Stimulated activated CD8-positive, alpha-beta memory T cell treated with anti-CD3 and anti-CD28 coated beads, Interleukin-4, amount 100 ng/mL, for 24 hours (primary cell): ENCODE measurements around the gene SLC5A5.
A peak's percentile ranks its signal among the peaks of the same experiment; 100 is the strongest.
"Not testable (repeated sequence)": the region's sequence is repeated elsewhere in the genome, so short reads cannot be mapped to it uniquely, and the experiment has no call there.

Experiments
- DNase-seq: peaks from one replicate; pipeline ENCODE4 v3.0.0-alpha.2; 2020; ENCODE audit warnings: low read depth

Gene SLC5A5

DNA sequence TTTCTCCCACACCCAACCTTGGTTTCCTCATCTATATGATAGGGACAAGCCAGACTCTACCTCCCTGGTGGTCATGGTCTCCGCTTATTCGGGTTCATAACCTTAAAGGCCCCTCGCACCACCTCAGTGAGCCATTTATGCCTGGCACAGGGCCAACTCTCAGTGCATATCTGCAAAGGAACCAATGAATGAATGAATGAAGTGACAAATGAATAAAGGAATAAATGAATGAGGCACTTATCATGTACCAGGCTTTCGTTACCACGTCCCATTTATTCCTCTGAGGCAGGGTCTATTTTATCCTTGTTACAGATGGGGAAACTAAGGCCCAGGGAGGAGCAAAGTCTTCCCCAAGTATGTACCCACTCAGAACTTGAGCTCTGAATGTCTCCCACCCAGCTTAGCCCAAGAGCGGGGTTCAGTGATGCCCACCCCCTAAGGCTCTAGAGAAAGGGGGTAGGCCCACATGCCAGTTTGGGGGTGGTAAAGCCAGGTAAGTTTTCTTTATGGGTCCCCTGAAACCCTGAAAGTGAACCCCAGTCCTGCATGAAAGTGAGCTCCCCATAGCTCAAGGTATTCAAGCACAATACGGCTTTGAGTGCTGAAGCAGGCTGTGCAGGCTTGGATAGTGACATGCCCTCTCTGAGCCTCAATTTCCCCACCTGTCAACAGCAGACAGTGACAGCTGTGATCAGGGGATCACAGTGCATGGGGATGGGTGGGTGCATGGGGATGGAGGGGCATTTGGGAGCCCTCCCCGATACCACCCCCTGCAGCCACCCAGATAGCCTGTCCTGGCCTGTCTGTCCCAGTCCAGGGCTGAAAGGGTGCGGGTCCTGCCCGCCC, 490 bp upstream of the SLC5A5 start:
- DNase-seq = no peak

DNA sequence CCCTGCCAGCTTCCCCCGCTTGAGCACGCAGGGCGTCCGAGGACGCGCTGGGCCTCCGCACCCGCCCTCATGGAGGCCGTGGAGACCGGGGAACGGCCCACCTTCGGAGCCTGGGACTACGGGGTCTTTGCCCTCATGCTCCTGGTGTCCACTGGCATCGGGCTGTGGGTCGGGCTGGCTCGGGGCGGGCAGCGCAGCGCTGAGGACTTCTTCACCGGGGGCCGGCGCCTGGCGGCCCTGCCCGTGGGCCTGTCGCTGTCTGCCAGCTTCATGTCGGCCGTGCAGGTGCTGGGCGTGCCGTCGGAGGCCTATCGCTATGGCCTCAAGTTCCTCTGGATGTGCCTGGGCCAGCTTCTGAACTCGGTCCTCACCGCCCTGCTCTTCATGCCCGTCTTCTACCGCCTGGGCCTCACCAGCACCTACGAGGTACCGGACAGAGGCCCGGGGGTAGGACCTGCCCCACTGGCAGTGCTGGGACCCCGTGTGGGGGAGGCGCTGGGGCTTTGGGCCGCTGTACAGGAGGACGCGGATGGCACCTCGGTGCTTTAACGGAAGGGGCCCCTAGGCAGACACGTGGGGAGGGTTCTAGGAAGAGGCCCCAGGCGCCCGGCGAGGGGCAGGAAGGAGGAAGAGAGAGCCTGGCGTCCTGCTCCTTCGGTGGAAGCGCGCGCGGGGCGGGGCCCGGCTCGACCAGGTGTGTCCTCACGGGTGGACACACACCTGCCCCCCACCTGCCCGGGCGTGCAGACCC, 681 bp downstream of the SLC5A5 start:
- DNase-seq = no peak

DNA sequence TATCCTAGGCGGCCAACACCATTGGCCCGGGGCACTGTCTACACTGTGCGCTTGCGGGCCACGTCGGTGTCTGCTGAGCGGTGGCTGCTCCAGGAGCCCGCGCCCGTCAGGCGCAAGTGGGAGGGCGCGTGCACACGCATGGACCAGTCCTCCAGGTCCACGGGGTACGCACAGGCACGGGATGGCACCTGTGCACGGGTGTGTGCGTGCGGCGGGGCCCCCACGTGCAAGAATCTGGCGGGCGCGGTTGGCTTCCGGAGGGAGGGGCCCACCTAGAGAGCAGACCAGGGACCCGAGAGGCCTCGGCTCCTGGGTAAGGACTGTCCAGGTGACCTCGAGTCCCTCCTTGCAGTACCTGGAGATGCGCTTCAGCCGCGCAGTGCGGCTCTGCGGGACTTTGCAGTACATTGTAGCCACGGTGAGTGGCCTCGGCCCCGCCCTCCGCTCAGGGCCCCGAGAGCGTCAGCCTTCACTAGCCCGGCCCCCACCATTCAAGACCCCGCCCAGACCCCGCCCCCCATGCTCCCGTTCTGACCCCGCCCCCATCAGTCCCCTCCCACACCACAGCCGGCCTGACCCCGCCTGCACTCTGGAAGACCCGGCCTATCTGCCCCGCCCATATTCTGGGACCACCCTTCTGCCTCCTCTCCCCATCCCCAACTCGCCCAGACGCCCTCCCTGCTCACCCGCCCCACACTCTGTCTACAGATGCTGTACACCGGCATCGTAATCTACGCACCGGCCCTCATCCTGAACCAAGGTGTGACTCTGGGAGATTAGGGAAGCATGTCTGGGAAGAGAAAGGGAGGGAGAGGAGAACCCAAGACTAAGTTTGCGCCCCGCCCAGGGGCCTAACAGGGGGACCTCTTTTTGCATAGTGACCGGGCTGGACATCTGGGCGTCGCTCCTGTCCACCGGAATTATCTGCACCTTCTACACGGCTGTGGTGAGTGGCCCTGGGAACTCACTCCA, 2.3 kb downstream of the SLC5A5 start:
- DNase-seq = peak; percentile 53

DNA sequence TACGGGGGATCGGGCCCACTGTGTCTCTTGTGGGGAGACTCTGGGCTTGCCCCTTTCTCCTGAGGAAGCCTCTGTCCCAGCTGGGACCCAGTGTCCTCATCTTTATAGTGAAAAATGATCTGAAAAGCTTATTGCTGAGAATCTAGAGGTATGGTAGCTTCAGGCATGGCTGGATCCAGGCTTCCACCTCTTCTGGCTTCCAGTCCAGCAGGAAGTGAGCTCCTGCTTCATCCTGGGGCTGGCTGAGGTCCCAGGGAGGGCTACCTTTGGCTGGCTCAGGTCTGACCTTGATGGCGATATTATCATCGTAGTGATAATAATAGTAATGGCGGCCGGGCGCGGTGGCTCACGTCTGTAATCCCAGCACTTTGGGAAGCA, 3.0 kb downstream of the SLC5A5 start:
- no peak for DNase-seq

DNA sequence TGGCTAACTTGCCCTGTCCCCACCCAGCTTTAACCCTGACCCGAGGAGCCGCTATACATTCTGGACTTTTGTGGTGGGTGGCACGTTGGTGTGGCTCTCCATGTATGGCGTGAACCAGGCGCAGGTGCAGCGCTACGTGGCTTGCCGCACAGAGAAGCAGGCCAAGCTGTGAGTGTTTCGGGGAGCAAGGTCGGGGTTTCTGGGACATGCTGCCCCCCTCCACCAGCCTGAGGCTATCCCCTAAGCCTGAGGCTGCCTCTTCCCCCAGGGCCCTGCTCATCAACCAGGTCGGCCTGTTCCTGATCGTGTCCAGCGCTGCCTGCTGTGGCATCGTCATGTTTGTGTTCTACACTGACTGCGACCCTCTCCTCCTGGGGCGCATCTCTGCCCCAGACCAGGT, 6.0 kb downstream of the SLC5A5 start:
- no peak for DNase-seq

DNA sequence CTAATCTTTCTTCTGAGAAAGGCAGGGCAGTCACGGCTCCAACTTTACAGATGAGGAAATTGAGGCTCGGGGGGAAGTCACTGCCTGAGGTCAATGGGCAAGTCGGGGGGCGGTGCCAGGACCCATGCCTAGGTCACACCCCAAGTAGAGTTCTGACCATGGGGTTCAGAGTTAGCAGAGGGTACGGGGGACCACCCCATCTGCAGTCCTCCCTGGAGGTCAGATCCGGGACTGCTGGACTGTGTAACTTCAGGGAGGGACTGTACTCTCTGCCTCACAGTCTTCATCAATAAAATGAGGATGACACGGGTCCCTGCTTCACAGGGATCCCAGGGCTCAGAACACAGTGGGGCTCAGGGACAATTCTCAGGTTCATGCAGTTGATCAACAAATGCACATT, 7.7 kb downstream of the SLC5A5 start:
- DNase-seq = no peak

DNA sequence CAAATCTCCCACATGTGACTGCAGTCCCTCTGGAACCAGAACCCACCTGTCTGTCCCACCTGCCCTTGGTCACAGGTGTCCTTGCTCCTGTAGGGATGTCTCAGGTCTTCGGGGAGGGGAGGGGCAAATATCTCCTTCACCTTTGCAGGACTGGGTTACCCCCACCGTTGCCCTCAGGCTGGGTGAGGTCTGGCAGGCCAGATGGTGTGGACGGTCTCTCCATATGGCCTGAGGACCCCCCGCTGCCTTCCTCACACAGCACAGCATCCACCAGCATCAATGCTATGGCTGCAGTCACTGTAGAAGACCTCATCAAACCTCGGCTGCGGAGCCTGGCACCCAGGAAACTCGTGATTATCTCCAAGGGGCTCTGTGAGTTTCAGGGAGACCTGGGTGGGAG, 10.0 kb downstream of the SLC5A5 start:
- DNase-seq = no peak

DNA sequence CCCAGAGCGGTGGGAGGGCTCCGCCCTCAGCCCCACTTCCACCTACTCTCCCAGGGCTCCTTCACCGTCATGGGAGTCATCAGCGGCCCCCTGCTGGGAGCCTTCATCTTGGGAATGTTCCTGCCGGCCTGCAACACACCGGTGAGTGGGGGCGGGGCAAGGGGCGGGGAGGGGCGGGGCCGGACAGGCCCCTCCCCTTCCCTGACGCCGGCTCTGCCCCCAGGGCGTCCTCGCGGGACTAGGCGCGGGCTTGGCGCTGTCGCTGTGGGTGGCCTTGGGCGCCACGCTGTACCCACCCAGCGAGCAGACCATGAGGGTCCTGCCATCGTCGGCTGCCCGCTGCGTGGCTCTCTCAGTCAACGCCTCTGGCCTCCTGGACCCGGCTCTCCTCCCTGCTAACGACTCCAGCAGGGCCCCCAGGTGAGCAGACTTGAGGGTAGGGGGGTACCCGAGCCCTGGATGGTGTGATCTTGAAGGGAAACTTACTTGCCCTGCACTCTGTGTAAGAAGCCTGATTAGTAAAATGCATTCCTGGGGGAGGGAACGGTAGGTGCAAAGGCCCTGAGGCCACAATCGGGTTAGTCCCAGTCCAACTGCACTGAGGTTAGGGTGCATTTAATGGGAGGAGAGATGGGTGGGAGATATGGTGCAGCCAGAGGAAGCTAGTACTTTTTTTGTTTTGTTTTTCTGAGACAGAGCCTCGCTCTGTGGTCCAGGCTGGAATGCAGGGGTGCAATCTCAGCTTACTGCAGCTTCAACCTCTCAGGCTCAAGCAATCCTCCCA, 12.1 kb downstream of the SLC5A5 start:
- no peak for DNase-seq

DNA sequence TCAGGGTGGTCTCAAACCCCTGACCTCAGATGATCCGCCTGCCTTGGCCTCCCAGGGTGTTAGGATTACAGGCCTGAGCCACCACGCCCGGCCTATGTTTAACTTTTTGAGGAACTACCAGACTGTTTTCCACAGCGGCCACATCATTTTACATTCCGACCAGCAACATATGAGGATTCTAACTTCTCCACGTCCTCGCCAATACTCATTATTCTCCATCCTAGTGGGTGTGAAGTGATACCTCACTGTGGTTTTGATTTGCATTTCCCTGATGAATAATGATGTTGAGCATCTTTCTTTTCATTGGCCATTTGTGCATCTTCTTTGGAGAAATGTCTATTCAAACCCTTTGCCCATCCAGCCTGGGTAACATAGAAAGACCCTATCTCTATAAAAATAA, 14.8 kb downstream of the SLC5A5 start:
- no peak for DNase-seq

DNA sequence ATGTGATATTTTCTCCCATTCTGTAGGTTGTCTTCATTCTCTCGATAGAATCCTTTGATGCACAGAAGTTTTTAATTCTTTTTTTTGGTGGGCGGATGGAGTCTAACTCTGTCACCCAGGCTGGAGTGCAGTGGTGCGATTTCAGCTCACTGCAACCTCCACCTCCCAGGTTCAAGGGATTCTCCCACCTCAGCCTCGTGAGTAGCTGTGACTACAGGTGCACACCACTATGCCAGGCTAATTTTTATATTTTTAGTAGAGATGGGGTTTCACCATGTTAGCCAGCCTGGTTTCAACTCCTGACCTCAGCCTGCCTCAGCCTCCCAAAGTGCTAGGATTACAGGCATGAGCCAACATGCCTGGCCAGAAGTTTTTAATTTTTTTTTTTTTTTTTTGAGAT, 15.5 kb downstream of the SLC5A5 start:
- DNase-seq = not testable (repeated sequence)

DNA sequence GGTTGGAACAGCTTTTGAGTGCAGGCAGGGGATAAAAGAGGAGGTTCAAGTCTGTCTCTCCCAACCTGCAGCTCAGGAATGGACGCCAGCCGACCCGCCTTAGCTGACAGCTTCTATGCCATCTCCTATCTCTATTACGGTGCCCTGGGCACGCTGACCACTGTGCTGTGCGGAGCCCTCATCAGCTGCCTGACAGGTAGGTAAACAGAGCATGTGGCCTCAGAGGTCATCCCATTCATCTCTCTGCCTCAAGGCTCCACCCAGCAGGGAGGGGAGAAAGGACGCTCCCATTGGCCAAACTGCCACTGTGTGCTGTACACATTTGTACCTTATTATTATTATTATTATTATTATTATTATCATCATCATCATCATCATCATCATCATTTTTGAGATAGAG, 16.5 kb downstream of the SLC5A5 start:
- DNase-seq = no peak

DNA sequence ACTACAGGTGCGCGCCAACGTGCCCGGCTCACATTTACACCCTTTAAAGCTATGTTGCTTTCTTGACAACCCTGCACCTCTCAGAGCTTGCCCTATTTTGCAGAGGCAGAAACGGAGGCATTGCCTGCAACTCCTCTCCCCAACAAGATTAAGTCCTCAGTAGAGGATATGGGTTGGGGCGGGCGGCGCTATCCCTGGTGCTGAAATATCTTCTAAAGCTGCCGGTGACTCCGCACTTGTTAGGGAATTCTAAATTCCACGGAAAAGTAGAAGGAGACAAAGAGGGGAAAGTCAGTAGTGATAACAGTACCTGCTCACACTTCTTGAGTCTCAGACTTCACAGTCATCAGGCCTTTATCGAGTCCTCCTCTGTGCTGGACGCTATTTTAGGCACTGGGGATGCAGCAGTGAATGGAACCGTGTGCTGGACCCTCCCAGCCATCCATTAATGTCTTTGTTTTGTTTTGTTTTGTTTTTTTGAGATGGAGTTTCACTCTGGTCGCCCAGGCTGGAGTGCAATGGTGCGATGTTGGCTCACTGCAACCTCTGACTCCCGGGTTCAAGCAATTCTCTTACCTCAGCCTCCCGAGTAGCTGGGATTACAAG, 18.0 kb downstream of the SLC5A5 start:
- no peak for DNase-seq

DNA sequence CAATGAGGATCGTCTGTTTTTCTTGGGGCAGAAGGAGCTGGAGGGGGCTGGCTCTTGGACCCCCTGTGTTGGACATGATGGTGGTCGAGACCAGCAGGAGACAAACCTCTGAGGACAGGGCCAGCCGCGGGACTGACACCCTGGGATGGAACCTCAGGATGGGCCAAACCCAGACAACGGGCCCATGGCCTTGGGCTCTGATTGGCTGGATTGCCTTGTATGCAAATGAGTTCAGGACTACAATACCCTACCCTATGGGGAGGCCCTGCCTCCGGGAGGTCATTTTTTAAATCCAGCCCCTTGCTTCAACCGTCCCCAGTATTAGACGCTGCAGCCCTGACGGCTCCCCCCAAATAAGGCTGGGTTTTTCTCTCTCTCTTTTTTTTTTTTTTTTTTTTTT, 22.0 kb downstream of the SLC5A5 start:
- DNase-seq = no peak

DNA sequence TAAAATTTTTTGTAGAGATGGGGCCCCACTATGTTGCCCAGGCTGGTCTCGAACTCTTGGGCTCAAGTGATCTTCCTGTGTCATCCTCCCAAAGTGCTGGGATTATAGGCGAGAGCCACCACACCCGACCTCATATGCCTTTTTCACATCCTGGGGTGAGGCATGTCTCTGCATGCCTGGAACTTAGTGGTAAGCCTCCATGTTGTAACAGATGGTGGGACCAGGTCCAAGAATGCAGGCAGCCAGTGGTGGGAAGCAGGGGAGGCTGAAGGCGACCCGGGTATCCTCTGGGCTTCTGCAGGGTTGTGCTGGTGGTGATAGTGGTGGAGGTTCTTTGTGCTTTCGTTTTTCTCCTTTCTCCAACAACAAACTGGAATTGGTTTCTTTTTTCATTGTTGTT, 31.0 kb downstream of the SLC5A5 start:
- DNase-seq = no peak

DNA sequence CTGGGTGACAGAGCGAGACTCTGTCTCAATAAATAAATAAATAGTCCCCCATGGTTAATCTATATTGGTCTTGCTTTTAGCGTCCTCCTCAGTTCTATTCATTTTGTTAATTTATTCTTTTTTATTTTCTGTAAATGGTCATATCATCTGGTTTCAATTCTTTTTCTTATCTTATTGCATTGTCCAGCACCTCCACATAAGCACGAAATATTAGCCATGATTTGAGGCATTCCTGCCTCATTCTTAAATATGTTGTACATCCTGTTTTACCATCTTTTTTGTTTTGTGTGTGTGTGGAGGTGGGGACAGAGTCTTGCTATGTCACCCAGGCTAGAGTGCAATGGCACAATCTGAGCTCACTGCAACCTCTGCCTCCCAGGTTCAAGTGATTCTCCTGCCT, 36.5 kb downstream of the SLC5A5 start:
- no peak for DNase-seq

DNA sequence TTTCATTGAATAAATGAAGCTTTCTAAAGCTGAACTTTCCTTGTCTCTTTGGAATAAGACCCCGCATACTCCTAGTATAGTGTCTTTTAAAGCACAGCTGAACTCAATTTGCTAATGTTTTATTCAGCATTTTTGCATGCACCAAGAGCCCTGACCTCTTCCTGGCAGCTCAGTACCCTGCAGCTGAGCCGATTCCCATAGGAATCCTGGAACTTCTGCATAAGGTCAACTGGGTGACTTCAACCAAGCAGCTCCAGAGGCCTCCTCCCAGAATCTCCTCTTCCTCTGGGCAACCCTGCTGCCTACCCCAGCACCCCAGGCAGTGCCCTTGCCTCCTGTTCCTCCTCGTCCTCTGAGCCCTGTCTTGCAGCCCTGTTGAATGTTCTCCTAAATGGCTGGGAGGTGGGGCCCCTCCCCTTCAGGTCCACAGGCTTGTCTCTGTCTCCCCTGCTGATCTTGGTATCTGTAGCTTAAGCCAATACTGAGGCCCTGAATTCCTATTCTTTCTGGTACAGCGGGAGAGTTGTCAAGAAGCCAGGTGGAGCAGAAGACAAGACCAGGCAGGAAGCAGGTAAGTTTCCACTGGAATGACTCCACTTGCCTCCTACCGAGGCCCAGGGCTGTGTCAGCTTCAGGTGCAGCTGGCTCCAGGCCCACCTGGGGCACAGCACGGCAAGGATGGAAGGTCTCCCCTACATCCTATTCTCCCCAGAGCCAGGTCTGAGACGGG, 37.4 kb downstream of the SLC5A5 start:
- DNase-seq = no peak

DNA sequence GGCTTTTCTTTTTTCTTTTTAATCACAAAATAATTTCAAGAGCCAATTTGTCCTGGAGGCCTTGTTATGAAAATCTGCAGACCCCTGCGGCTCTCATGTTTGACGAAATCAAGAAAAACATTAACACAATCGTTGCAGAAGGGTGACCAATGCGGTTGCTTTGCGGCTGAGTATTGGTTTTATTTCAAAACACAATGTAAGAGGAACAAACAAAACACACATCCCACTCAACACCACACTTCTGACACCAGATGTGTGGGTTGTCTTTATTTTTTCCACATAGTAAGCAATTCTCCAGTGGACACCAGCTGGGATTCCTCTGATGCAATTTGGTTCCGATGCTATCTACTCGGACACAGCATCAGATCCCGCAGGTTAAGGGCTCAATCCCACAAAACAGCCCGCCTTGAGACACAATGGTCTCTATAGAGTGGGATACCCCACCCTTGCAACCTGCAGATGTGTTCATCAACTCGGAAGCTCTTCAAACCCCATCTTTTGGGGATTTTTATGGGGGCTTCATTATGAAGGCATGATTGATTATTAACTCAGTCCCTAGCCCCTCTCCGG, 39.1 kb downstream of the SLC5A5 start:
- DNase-seq = no peak

DNA sequence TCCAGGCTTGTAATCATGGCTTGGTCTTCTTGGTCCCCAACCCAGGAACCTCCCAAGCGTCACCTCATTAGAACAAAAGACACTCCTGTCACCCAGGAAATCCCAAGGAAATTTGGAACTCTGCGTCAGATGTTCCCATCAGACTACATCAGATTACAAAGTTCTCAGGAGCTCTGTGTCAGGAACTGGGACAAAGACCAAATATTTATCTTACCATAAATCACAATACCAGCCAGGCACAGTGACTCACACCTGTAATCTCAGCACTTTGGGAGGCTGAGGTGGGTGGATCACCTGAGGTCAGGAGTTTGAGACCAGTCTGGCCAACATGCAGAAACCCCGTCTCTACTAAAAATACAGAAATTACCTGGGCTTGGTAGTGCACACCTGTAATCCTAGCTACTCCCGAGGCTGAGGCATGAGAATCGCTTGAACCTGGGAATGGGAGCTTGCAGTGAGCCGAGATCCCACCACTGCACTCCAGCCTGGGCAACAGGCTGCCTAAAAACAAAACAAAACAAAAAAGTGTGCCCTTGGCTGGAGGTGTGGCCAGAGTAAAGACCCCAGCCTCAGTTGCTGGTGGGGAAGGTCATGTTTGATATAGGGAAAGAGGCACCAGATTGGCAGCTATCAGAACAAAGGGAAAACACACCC, 44.3 kb downstream of the SLC5A5 start:
- no peak for DNase-seq

DNA sequence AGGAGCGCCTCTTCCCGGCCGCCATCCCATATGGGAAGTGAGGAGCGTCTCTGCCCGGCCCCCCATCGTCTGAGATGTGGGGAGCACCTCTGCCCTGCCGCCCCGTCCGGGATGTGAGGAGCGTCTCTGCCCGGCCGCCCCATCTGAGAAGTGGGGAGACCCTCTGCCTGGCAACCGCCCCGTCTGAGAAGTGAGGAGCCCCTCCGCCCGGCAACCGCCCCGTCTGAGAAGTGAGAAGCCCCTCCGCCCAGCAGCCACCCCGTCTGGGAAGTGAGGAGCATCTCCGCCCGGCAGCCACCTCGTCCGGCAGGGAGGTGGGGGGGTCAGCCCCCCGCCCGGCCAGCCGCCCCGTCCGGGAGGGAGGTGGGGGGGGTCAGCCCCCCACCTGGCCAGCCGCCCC, 46.4 kb downstream of the SLC5A5 start:
- not testable (repeated sequence) for DNase-seq

DNA sequence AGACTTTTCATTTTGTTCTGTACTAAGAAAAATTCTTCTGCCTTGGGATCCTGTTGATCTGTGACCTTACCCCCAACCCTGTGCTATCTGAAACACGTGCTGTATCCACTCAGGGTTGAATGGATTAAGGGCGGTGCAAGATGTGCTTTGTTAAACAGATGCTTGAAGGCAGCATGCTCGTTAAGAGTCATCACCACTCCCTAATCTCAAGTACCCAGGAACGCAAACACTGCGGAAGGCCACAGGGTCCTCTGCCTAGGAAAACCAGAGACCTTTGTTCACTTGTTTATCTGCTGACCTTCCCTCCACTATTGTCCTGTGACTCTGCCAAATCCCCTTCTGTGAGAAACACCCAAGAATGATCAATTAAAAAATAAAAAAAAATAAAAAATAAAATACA, 47.4 kb downstream of the SLC5A5 start:
- not testable (repeated sequence) for DNase-seq
